ENCODE results near the gene CYP2S1.

GRCh38 chr19:41172297-41173164 lies 20.5 kb upstream of the CYP2S1 start:
- TF ChIP-seq POLR2A (IDR thresholded peaks at IDR 0.05; ENCODE audit: low read length) = no peak
- TF ChIP-seq GATA1 (IDR thresholded peaks at IDR 0.05; ENCODE audit: low read depth, low read length) = no peak

All from erythroblast (primary cell).